ENCODE data around the gene TMEM145.

- TF ChIP-seq POLR2AphosphoS5 (IDR thresholded peaks at IDR 0.05; ENCODE audit: low read depth, low read length) (no peak), REST (IDR thresholded peaks at IDR 0.05; ENCODE audit: insufficient read depth in 1 of 2, low read depth in 2 of 2, low read length in 2 of 2) (no peak), TAF1 (IDR thresholded peaks at IDR 0.05; ENCODE audit: borderline replicate concordance, insufficient read depth, low read length) (no peak)
Measured at GRCh38 chr19:42332059-42332458, 18.9 kb downstream of the TMEM145 start.
